Vagina (tissue), 2 donors: ENCODE results near the gene WNT7B. TPM values are rescaled to one million over a fixed set of nuclear protein-coding genes. Genes with fewer than 3 reads are reported as not detected.

ENCODE experiments used
- DNase-seq, 2 donors: peaks; one replicate each; pipeline ENCODE4 v3.0.0-alpha.2; 2017; ENCODE audit errors: extremely low spot score in 2 of 2
- H3K27ac ChIP-seq: fragments of 200-600 bp; sonication (generic); one replicate; pipeline ENCODE4 v1.5.1; 2019
- H3K27me3 ChIP-seq: fragments of 200-600 bp; sonication (generic); one replicate; pipeline ENCODE4 v1.5.1; 2019
- H3K36me3 ChIP-seq, 2 donors: fragments of 200-600 bp; sonication (generic); one replicate each; pipeline ENCODE4 v1.5.1; 2017 to 2019
- H3K4me1 ChIP-seq: fragments of 200-600 bp; sonication (generic); one replicate; pipeline ENCODE4 v1.5.1; 2019
- H3K4me3 ChIP-seq, 2 donors: fragments of 200-600 bp; sonication (generic); 1 replicate in 1 of 2; 2 replicates in 1 of 2; pipeline ENCODE4 v1.5.1; 2016 to 2019
- H3K9me3 ChIP-seq: fragments of 200-600 bp; sonication (generic); one replicate; pipeline ENCODE4 v1.5.1; 2019
- POLR2A ChIP-seq, 2 donors: fragments of 450-650 bp; IDR thresholded peaks; one replicate each; pipeline ENCODE4 v1.6.1; 2017; ENCODE audit warnings: antibody characterized with exemption in 2 of 2, mild to moderate bottlenecking in 2 of 2, moderate library complexity in 2 of 2
- POLR2AphosphoS5 ChIP-seq, 2 donors: sonication (generic); formaldehyde crosslinking; IDR thresholded peaks; one replicate each; pipeline ENCODE4 v1.9.0; 2017; ENCODE audit warnings: antibody characterized with exemption in 2 of 2, mild to moderate bottlenecking in 2 of 2, low read depth in 1 of 2; ENCODE audit not compliant: insufficient read depth in 1 of 2
- intact Hi-C: fragments of 100-400 bp; cut with DNase I; formaldehyde crosslinking; loops from one replicate; pipeline ENCODE4 v1.15.1; 2023
- total RNA-seq: library from RNA; depleted of rRNA; stranded (reverse); fragments of >200 nt; gene quantifications from one replicate; pipeline ENCODE4 v1.2.3, GENCODE V29; 2016
- TF ChIP-seq, protein P1 (sequence below), 3 experiments: fragments of 450-650 bp in 2 of 3; fragments of 200-600 bp in 1 of 3; sonication (generic) in 1 of 3; IDR thresholded peaks; one replicate each; pipeline ENCODE4 v1.5.1; 2017 to 2019; ENCODE audit warnings: antibody characterized with exemption in 3 of 3, mild to moderate bottlenecking in 2 of 3, moderate library complexity in 2 of 3

Gene WNT7B
- total RNA-seq, 1 donor from 2014 or later, result 7.1 TPM

DNA sequence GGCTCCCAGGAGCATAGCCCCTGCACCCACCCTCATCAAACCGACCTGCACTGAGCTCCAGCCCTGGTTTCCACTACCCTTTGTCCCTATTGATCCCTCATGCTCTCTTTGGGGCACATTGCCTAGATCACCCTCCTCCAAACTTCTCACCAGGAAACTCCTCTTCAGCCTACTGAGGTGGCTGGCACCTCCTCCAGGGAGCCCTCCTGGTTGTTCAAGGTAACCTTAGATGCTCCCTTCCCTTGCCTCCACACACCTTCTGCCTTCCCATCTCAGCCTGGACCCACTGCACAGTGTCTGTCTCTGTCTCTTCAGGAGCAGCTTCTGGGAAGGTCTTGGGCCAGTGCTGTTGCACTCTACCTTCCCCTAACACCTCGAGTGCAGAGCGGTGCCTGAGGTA lies 15.8 kb upstream of the WNT7B start:
- no peak for DNase-seq
- no peaks in the 10 kb centered on the region for H3K9me3 ChIP-seq
- no peak overlapping the region for H3K4me3 ChIP-seq
- H3K36me3 ChIP-seq, result no peaks in the 10 kb centered on the region
- H3K27ac ChIP-seq, result no peak overlapping the region
- intact Hi-C loops, result loop anchor here (10.0 kb wide), 1 partner anchor 302 kb away; the partner anchor contains the start of gene GTSE1
- TF ChIP-seq, protein P1, sequence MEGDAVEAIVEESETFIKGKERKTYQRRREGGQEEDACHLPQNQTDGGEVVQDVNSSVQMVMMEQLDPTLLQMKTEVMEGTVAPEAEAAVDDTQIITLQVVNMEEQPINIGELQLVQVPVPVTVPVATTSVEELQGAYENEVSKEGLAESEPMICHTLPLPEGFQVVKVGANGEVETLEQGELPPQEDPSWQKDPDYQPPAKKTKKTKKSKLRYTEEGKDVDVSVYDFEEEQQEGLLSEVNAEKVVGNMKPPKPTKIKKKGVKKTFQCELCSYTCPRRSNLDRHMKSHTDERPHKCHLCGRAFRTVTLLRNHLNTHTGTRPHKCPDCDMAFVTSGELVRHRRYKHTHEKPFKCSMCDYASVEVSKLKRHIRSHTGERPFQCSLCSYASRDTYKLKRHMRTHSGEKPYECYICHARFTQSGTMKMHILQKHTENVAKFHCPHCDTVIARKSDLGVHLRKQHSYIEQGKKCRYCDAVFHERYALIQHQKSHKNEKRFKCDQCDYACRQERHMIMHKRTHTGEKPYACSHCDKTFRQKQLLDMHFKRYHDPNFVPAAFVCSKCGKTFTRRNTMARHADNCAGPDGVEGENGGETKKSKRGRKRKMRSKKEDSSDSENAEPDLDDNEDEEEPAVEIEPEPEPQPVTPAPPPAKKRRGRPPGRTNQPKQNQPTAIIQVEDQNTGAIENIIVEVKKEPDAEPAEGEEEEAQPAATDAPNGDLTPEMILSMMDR (IDR thresholded peaks at IDR 0.05), result no peak
- TF ChIP-seq POLR2AphosphoS5 (IDR thresholded peaks at IDR 0.05; ENCODE audit: insufficient read depth in 1 of 2, low read depth in 1 of 2) (no peak), POLR2A (IDR thresholded peaks at IDR 0.05) (no peak)
- H3K27me3 ChIP-seq, result no peaks in the 10 kb centered on the region
- peaks cover 28% of the 10 kb centered on the region for H3K4me1 ChIP-seq

DNA sequence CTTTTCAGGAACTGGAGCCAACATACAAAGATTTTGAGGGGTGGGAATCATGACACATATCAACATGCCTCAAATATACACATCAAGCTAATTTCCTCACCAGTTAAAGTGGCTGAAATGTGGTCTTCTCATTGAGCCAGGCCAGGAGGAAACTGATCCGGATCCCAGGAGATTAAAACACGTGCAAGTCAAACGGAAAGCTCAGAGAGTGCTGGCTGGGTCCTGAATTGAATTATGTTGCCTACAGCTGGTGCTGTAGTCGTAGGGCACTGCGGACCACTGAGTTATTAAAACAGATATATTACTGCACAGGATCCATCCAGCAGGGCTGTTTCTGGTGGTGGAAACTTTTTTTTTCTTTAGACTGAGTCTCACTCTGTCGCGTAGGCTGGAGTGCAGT lies 14.1 kb upstream of the WNT7B start:
- Histone ChIP-seq H3K4me3 (no peak overlapping the region), H3K4me1 (peaks cover 11% of the 10 kb centered on the region)
- intact Hi-C loops, result loop anchor here (10.0 kb wide), 1 partner anchor 304 kb away; the partner anchor contains the start of gene GTSE1

DNA sequence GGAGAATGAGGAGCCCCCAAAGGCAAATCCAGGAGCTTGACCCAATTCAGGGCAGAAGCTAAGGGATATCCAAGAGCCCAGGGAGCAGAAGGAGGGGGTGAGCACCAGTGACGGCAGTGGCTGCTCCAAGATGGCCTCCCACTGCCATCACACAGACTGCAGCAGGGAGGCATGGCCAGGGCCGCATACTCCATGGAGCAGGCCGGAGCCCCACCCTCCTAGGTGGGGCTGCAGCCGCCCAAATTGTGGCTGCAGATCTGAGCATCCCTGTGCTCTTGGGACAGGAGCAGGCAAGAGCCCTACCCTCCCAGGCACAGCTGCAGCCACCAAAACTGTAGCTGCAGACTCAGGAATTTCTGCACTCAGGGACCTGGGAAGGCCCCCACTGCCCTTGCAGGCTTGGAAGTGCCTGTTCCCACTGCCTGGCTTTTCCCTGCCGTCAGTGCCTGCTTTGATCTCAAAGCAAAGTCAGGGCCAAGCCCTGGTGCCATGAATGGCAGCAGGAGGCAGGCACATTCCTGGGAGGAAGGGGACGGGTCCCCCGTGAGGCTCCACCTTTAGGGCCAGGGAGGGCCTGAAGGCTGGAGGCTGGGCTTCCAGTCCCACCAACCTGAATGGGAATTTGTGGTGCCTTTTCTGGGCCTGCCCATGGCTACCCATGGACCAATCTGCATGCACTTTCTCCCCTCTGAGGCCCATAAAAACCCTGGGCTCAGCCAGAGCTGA lies 10.3 kb upstream of the WNT7B start:
- no peaks in the 10 kb centered on the region for H3K9me3 ChIP-seq
- no peak overlapping the region for H3K27ac ChIP-seq
- no peak for TF ChIP-seq POLR2A (IDR thresholded peaks at IDR 0.05)
- TF ChIP-seq, protein P1 (IDR thresholded peaks at IDR 0.05), result no peak
- intact Hi-C loops, result no loop called here
- no peak for DNase-seq
- no peaks in the 10 kb centered on the region for H3K27me3 ChIP-seq
- H3K4me1 ChIP-seq, result no peaks in the 10 kb centered on the region
- no peak overlapping the region for H3K4me3 ChIP-seq
- H3K36me3 ChIP-seq, result no peaks in the 10 kb centered on the region

More for the DNA sequence above, 14.1 kb upstream of the WNT7B start:
- Histone ChIP-seq H3K36me3 (no peaks in the 10 kb centered on the region), H3K9me3 (no peaks in the 10 kb centered on the region), H3K27ac (no peak overlapping the region), H3K27me3 (no peaks in the 10 kb centered on the region)
- TF ChIP-seq POLR2A (IDR thresholded peaks at IDR 0.05), result no peak
- TF ChIP-seq, protein P1 (IDR thresholded peaks at IDR 0.05), result no peak
- no peak for TF ChIP-seq POLR2AphosphoS5 (IDR thresholded peaks at IDR 0.05; ENCODE audit: insufficient read depth in 1 of 2, low read depth in 1 of 2)
- DNase-seq, result no peak

DNA sequence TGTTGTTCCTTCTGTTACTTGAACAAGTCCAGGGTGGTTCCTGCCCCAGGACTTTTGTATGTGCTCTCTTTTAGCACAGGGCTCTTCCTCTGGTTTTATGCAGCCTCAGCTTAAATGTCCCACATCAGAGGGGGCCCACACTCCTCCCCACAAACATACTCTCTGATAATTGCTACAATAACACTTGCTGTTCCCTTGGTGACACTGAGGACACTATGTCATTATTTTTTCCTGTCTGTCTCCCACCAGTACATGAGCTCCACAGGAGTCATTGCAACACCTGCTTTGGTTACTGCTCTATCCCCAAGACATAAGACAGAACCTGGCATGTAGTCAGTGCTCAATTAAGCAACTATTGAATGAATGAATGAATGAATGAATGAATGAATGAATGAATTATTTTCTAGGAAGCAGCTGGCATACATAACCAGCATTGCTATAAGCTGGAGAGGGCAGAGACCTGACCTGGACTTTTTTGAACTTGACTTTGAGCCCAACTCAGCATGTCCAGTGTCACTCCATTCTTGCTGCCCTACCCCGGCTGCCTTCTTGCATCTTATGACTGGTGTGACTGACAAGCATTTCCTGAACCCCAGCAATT lies 7.5 kb upstream of the WNT7B start:
- intact Hi-C loops, result no loop called here
- H3K36me3 ChIP-seq, result no peaks in the 10 kb centered on the region
- H3K4me3 ChIP-seq, result no peak overlapping the region
- no peak for DNase-seq
- H3K27me3 ChIP-seq, result no peaks in the 10 kb centered on the region
- peaks cover under 1% of the 10 kb centered on the region for H3K4me1 ChIP-seq
- TF ChIP-seq POLR2AphosphoS5 (IDR thresholded peaks at IDR 0.05; ENCODE audit: insufficient read depth in 1 of 2, low read depth in 1 of 2) (no peak), POLR2A (IDR thresholded peaks at IDR 0.05) (no peak)
- TF ChIP-seq, protein P1 (IDR thresholded peaks at IDR 0.05), result no peak
- no peaks in the 10 kb centered on the region for H3K9me3 ChIP-seq
- no peak overlapping the region for H3K27ac ChIP-seq

DNA sequence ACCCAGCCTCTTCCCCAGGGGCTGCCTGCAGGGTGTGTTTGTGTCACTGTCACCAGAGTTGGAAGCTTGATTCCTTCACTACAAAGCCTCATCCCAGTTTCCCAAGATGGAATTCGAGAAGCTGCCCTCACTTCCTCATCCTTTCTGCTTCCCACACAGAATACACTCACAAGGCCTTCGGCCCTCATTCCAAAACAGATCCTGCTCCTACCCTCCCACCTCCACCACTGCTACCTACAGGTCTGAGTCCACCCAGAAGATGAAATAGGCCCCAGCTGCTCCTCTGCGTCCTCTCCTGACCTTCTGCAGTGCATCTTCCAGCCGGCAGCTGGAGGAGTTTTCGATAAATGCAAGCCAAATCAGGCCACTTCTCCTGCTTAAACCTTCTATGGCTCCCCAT lies 6.8 kb upstream of the WNT7B start:
- DNase-seq, result no peak
- intact Hi-C loops, result no loop called here
- TF ChIP-seq, protein P1 (IDR thresholded peaks at IDR 0.05), result no peak
- TF ChIP-seq POLR2A (IDR thresholded peaks at IDR 0.05) (no peak), POLR2AphosphoS5 (IDR thresholded peaks at IDR 0.05; ENCODE audit: insufficient read depth in 1 of 2, low read depth in 1 of 2) (no peak)
- no peaks in the 10 kb centered on the region for H3K9me3 ChIP-seq
- H3K4me1 ChIP-seq, result peaks cover 6% of the 10 kb centered on the region
- H3K36me3 ChIP-seq, result no peaks in the 10 kb centered on the region
- no peaks in the 10 kb centered on the region for H3K27me3 ChIP-seq
- no peak overlapping the region for H3K4me3 ChIP-seq
- H3K27ac ChIP-seq, result no peak overlapping the region
